ENCODE data around the gene BCAS3.

- TF ChIP-seq CTCF (IDR thresholded peaks at IDR 0.05), result no peak
- no peak for TF ChIP-seq ZFX (IDR thresholded peaks at IDR 0.05; ENCODE audit: borderline replicate concordance)
Observed at GRCh38 chr17:60645918-60646523, 31.6 kb upstream of the BCAS3 start.
